OCI-M2 (cell line): ENCODE data around the gene FAM221A.
"Not testable (repeated sequence)": the region's sequence is repeated elsewhere in the genome, so short reads cannot be mapped to it uniquely, and the experiment has no call there.

Experiments
- DNase-seq: peaks from one replicate; lab custom pipeline; 2025; ENCODE audit not compliant: unreplicated experiment; lab: John Stamatoyannopoulos, UW

The FAM221A gene

DNA sequence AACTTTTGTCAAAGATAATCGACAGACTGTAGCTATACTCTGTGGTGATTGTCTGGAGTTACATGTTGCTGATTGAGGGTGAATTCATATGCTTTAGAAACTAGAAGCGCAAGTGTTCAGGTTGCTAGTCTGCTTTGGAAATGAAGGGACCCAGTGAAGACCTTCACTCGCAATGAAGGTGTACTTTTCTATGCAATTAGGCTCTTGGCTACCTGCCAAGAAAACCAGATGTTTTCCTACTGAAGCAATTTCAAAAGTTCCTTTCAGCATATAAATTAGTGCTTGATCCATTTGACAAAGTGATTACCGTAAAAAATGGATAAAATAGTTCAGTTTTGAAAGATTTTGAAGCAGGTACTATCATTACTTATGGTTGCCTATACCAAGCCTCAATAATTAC is 20.0 kb downstream of the FAM221A start:
- DNase-seq, result no peak

- DNase-seq, result no peak
Observed at GRCh38 chr7:23709081-23709750, 29.2 kb downstream of the FAM221A start.

DNA sequence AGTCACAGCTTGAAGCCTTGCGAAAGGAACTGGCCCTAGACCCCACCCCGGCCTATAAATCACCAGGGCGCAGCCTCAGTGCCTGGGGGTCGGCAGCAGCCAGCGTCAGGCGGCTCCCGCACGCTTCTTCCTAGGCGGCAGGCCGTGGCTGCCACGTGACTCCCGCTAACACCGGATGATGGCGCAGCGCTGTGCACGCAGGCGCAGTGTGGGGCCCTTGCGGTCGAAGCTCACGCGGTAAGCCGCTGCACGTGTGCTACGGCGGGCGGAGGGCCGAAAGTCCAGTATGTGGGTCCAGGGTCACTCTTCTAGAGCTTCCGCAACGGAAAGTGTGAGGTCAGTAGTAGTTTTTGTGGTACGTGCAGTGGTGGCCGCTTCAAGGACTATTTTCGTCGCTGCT is 30.0 kb downstream of the FAM221A start, which contains the start of gene STK31:
Gene STK31, plus strand, starts transcription at position 220 of the 400 bp plus-strand sequence. Its CDS starts 67 bp downstream, at position 287.
- DNase-seq, result no peak

- no peak for DNase-seq
Observed at GRCh38 chr7:23712368-23713284, 32.6 kb downstream of the FAM221A start.

- no peak for DNase-seq
Observed at GRCh38 chr7:23713285-23714149, 33.5 kb downstream of the FAM221A start.

DNA sequence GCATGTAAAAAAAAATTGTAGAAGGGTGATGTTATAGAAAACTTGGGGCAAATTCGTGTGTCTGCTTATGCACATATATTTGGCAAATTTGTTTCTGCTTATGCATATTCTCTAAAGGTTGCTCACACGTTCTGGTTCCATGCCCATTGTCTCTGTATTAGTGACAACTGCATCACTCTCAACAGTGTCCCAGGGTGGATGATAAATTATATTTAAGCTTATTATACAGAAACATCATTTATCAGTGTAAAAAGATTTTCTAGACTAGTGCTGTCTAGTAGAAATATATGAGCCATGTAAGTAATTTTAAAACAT is 34.1 kb downstream of the FAM221A start:
- DNase-seq, result no peak

DNA sequence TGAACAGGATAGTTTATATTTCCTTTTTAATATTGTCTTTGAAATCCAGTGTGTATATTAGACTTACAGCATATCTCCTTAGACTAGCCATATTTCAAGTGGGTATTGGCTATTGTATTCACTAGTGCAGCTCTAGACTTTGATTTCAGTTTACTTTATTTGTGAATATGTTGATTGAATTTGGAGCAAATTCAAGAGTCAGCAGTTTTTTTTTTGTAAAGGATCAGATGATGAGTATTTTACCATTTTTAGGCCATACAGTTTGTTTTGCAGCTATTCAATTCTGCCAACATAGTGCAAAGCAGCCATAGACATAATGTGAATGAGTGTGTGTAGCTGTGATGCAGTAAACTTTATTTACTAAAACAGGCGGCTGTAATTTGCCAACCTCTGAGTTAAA is 34.6 kb downstream of the FAM221A start:
- no peak for DNase-seq

- no peak for DNase-seq
Observed at GRCh38 chr7:23715099-23715498, 35.1 kb downstream of the FAM221A start.

GRCh38 chr7:23717788-23718187 is 37.8 kb downstream of the FAM221A start:
- no peak for DNase-seq

DNA sequence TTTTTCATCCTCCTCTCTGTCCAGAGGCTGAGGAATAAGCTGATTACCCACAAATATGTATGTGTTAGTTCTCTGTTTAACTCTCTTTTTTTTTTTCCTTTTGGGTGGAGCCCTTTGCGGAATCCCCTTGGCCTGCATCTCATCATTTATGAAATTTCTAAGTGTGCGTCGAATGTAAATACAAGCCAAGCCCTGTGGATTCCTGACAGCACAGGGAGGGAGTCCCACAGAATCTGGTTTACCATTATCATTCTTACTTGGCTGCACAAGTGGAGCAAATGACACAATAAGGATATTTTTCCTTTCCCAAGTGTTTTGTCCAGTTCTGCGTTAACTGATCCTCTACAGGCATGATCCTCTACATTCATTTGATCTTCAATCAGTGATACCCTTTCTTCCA is 41.5 kb downstream of the FAM221A start:
- DNase-seq, result no peak

DNA sequence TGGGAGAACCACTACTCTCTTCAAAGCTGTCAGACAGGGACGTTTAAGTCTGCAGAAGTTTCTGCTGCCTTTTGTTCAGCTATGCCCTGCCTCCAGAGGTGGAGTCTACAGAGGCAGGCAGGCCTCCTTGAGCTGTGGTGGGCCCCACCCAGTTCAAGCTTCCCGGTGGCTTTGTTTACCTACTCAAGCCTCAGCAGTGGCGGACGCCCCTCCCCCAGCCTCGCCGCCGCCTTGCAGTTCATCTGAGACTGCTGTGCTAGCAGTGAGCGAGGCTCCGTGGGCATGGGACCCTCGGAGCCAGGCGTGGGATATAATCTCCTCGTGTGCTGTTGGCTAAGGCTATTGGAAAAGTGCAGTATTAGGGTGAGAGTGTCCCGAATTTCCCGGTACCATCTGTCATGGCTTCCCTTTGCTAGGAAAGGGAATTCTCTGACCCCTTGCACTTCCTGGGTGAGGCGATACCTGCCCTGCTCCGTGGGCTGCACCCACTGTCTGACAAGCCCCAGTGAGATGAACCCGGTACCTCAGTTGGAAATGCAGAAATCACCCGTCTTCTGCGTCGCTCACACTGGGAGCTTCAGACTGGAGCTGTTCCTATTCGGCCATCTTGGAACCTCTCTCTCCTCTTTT is 42.7 kb downstream of the FAM221A start:
- not testable (repeated sequence) for DNase-seq

- DNase-seq, result not testable (repeated sequence)
Observed at GRCh38 chr7:23724113-23724512, 44.1 kb downstream of the FAM221A start.

DNA sequence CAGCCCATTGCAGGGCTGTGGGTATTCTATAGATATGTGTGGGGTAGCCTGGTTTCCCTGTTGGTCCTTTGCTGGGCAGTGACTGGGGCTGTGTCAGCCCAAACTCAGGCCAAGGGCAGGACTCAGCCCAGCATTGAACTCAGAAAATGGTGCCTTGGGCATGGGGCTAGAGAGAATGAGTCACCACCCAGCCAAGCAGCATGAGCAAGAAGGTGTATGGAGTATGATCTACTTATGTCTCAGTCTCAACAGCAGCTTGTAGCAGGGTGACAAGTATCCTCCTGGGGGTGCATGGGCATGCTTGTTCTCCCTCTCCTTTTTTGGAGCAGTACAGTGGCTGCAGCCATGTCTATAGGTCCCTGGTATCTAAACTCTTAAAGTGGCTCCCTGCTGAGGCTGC is 62.1 kb downstream of the FAM221A start:
- no peak for DNase-seq

DNA sequence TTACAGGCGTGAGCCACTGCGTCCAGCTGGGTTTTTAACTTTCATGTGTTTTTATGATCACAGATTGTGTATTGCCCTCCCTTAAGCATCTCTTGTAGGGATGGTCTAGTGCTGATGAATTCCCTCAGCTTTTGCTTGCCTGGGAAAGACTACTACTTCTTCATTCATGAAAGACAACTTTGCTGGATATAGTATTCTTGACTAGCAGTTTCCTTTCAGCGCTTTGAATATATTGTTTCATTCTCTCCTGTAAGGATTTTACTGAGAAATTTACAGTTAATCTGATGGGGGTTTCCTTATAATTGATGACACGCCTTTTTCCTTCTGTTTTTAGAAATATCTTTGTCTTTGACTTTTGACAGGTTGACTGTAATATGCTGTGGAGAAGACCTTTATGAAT is 63.2 kb downstream of the FAM221A start:
- no peak for DNase-seq

- no peak for DNase-seq
Observed at GRCh38 chr7:23746629-23747028, 66.6 kb downstream of the FAM221A start.

DNA sequence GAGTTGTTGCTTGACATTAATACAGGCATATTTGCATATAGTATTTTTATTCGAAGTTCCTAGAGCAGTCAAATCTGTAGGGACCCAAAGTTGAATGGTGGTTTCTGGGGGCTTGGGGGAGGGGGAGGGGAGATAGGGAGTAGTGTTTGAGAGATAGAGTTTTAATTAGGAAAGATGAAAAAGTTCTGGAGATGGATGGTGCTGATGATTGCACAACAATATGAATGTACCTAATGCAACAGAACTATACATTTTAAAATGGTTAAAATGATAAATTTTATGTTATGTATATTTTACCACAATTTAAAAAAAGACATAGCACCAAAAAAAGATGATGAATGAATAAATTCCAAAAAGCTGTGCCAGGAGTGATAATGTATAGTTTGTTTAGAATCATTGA is 71.9 kb downstream of the FAM221A start:
- no peak for DNase-seq
